Stimulated activated memory B cell treated with anti-CD40 and anti-IgM and Interleukin-4, amounts not matched to agents 10 μg/mL and 1 μg/mL and 100 μg/mL, for 72 hours (primary cell): ENCODE measurements around the gene IQSEC2.

Source experiments
- ATAC-seq: fragments of 150-1000 bp; cut with Tn5 transposase; 2 replicates; pipeline ENCODE4 v1.10.0; 2021
- H3K27ac Mint-ChIP-seq: one replicate; pipeline ENCODE4 v1.8.0; 2022; ENCODE audit warnings: mild to moderate bottlenecking, mixed read lengths
- H3K27me3 Mint-ChIP-seq: one replicate; pipeline ENCODE4 v1.8.0; 2022; ENCODE audit warnings: mixed read lengths
- H3K36me3 Mint-ChIP-seq: one replicate; pipeline ENCODE4 v1.8.0; 2022; ENCODE audit warnings: mixed read lengths
- H3K4me1 Mint-ChIP-seq: one replicate; pipeline ENCODE4 v1.8.0; 2022; ENCODE audit warnings: mixed read lengths
- H3K4me3 Mint-ChIP-seq: one replicate; pipeline ENCODE4 v1.8.0; 2022; ENCODE audit warnings: mild to moderate bottlenecking, moderate library complexity, mixed read lengths
- H3K9me3 Mint-ChIP-seq: one replicate; pipeline ENCODE4 v1.8.0; 2022; ENCODE audit warnings: mixed read lengths

Gene IQSEC2

DNA sequence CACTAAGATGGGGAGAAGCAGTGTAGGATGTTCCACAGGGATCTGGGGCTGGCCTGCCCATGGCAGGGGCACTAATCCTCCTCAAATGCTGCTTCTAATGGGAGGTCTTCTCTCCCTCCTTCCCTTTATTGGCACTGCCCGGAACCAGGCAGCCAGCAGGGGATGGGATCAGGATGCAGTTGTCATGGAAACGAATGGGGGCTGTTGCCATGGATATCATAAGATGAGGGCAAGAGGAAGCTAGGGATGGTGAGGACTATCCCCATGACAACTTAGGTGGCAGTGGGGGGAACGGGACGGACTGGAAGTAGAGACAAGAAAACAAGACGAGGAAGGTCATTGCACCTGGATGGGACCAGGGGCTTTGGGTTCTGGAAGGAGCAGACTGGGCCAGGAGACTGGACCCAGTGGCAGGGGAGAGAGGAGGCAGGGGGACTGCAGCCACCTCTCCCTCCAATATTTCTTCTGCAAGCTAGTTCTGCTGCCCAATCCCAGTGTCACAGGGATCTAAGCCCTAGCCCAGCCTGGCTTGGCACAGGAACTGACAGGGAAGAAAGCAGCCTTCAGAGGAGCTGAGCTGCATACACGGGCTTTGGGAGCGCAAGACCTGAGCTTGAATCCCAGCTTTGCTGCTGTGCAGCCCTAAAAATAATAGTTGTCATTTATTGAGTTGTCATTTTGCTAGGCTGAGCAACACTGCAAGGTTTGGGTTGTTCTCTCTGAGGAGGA, 19.0 kb downstream of the IQSEC2 start:
- Mint-ChIP-seq H3K27ac (no peak overlapping the region), H3K4me3 (no peak overlapping the region), H3K9me3 (no peaks in the 10 kb centered on the region), H3K36me3 (no peaks in the 10 kb centered on the region), H3K4me1 (peaks cover 18% of the 10 kb centered on the region), H3K27me3 (peaks cover 60% of the 10 kb centered on the region)
- ATAC-seq = no peak

DNA sequence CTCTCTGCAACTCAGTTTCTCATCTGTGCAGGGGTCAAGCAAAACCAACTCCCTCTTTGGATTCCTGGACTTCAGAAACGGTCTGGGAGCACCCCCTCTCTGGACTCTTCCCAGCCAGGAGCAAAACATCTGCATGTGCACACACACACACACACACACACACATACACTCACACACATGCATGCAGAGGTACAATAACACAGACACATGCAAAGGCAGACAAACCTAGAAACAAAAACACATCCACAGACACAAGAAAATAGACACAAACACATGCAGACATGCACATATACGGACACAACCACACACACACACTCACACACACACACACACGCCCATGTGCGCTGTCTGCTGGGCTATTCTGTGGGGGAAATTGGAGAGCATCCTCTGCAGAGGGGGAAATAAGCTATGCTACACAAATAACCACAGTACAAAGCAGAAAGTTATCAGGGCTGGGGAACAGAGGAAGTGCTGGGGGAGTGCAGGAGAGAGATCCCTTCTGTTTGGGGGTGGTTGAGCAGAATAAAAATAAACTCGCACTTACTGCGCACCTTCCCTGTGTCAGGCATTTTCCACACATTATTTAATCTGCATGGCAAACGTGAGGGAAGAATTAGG, 19.9 kb downstream of the IQSEC2 start:
- no peak overlapping the region for H3K27ac Mint-ChIP-seq
- no peaks in the 10 kb centered on the region for H3K9me3 Mint-ChIP-seq
- H3K27me3 Mint-ChIP-seq = peaks cover 64% of the 10 kb centered on the region
- no peak for ATAC-seq
- H3K36me3 Mint-ChIP-seq = no peaks in the 10 kb centered on the region
- H3K4me3 Mint-ChIP-seq = no peak overlapping the region
- H3K4me1 Mint-ChIP-seq = peaks cover 18% of the 10 kb centered on the region

DNA sequence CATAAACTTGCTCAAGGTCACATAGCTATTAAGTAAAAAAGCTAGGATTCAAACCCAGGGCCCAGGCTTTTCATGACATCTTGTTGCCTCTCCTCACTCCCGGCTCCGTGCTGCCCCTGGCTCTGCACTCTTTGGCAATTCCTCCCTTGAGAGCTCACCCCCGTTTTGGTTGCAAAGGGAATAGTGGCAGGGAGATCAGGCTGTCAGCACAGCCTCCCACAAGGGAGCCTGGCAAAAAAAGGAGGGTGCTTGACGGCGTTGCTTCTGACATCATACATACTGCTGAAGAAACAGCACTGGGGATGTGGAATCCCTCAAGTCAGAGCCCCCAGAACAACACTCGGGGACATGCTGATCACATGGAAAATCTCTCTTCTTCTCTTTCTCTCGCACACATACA, 20.5 kb downstream of the IQSEC2 start:
- Mint-ChIP-seq H3K27me3 (peaks cover 58% of the 10 kb centered on the region), H3K27ac (no peak overlapping the region)
- no peak for ATAC-seq

DNA sequence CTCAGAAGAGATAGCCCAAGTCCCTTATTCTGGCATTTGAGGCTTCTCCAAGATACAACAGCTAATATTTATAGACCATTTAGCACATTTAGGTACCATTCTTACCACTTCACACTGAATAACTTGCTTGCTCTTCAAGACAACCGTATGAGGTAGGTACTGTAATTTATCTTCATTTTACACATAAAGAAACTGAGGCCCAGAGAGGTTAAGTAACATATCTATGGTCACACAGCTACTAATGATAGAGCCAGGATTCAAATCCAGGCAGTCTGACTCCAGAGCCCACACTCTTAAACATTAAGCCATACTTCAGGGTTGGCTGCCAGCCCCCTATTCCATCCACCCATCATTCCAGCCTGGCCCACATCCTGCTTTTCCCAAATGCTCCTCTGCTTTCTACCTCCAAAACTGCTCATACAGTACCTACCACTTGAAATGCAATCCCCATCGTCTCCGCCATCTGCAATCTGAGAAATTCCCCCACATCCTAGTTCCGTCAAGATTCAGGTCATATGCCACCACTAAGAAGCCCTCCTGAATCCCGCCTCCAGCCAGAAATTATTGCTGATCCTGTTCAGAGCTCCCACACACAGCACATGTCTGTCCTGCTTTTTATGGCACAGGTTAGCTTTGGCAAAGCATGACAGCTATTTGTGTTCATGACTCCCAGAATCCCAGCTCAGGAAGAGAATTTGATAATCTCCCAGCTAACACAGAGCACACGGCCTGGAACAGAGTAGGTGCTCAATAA, 23.5 kb downstream of the IQSEC2 start:
- peaks cover 33% of the 10 kb centered on the region for H3K27me3 Mint-ChIP-seq
- no peak overlapping the region for H3K4me3 Mint-ChIP-seq
- no peak overlapping the region for H3K27ac Mint-ChIP-seq

More for the DNA sequence above, 20.5 kb downstream of the IQSEC2 start:
- peaks cover 18% of the 10 kb centered on the region for H3K4me1 Mint-ChIP-seq
- no peaks in the 10 kb centered on the region for H3K9me3 Mint-ChIP-seq
- no peak overlapping the region for H3K4me3 Mint-ChIP-seq
- H3K36me3 Mint-ChIP-seq = no peaks in the 10 kb centered on the region

DNA sequence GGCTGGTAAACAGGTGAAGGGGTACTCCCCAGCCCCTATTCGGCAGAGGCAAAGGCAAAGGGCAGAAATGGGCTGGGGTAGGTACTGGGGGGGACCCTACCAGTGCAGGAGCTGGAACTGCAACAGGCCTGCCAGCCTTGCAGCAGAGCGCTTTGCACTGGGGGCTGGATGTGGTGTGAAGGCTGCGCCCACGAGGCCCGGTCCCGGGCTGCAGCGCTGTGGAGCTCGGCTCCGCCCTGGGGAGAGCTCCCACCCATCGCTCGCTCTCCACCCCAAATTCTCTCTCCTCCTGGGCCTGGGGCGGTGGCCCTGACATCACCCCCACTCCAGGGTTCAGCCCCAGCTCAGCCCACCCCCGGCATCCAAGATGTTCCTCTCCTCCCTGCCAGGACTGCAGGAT, 24.2 kb downstream of the IQSEC2 start:
- peaks cover 3% of the 10 kb centered on the region for H3K9me3 Mint-ChIP-seq
- no peak overlapping the region for H3K27ac Mint-ChIP-seq
- H3K27me3 Mint-ChIP-seq = peaks cover 27% of the 10 kb centered on the region
- H3K4me1 Mint-ChIP-seq = peaks cover 11% of the 10 kb centered on the region
- H3K36me3 Mint-ChIP-seq = no peaks in the 10 kb centered on the region
- ATAC-seq = no peak
- H3K4me3 Mint-ChIP-seq = no peak overlapping the region

More for the DNA sequence above, 23.5 kb downstream of the IQSEC2 start:
- Mint-ChIP-seq H3K4me1 (peaks cover 12% of the 10 kb centered on the region), H3K36me3 (no peaks in the 10 kb centered on the region), H3K9me3 (peaks cover under 1% of the 10 kb centered on the region)
- no peak for ATAC-seq

DNA sequence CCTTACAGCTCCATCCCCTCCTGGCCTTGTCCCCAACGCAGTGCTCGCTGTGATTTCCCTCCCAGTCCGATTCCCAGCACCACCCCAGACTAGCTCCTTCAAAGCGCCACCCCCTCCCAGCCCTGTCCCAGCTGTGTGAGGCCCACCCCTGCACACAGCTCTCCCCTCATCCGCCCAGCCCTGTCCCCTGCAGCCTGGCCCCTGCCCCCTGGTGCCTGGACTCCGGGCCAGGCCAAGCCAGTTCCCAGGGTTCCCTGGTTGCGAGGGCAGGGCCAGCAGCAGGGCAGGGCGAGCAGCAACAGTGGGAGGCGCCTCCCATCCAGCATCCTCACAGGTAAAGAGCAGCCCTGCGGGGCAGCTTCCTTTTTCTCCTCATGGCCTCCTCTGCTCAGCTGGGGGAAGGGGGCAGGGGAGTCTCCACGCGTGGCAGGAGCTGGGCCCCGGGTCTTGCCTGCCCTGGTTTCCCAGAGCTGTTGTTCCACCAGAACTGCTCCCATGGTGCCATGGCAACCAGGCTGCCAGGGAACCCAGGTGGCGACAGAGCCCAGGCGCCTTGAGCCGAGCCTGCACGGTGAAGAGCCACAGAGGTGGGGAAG, 24.8 kb downstream of the IQSEC2 start:
- no peak overlapping the region for H3K27ac Mint-ChIP-seq
- no peak for ATAC-seq
- H3K9me3 Mint-ChIP-seq = peaks cover 3% of the 10 kb centered on the region
- H3K4me3 Mint-ChIP-seq = no peak overlapping the region
- H3K4me1 Mint-ChIP-seq = peaks cover 5% of the 10 kb centered on the region
- H3K36me3 Mint-ChIP-seq = no peaks in the 10 kb centered on the region
- H3K27me3 Mint-ChIP-seq = peaks cover 21% of the 10 kb centered on the region

DNA sequence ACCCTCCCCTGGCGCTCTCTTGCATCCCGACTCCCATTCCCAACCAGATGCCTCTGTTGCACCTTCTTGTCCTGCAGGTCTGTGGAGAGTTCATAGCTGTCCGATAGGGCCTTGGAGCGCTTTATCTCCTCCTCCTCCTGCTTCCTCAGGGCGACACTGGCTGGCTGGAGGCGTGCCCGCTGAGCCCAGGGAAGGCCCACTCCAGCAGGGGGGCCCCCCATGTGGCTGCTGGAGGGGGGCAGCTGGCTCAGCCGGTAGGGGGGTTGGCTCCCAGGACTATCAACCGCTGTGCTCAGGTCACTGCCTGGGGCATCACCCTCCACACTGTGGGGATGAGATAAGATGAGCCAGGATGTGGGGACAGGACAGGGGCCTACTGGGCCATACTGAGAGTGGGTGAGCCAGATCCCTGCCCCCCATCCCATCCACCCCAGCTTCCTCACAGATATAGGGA, 25.6 kb downstream of the IQSEC2 start:
- peaks cover 3% of the 10 kb centered on the region for H3K9me3 Mint-ChIP-seq
- no peak overlapping the region for H3K27ac Mint-ChIP-seq
- no peaks in the 10 kb centered on the region for H3K36me3 Mint-ChIP-seq
- H3K27me3 Mint-ChIP-seq = peaks cover 16% of the 10 kb centered on the region
- ATAC-seq = no peak
- H3K4me3 Mint-ChIP-seq = no peak overlapping the region
- H3K4me1 Mint-ChIP-seq = no peaks in the 10 kb centered on the region

DNA sequence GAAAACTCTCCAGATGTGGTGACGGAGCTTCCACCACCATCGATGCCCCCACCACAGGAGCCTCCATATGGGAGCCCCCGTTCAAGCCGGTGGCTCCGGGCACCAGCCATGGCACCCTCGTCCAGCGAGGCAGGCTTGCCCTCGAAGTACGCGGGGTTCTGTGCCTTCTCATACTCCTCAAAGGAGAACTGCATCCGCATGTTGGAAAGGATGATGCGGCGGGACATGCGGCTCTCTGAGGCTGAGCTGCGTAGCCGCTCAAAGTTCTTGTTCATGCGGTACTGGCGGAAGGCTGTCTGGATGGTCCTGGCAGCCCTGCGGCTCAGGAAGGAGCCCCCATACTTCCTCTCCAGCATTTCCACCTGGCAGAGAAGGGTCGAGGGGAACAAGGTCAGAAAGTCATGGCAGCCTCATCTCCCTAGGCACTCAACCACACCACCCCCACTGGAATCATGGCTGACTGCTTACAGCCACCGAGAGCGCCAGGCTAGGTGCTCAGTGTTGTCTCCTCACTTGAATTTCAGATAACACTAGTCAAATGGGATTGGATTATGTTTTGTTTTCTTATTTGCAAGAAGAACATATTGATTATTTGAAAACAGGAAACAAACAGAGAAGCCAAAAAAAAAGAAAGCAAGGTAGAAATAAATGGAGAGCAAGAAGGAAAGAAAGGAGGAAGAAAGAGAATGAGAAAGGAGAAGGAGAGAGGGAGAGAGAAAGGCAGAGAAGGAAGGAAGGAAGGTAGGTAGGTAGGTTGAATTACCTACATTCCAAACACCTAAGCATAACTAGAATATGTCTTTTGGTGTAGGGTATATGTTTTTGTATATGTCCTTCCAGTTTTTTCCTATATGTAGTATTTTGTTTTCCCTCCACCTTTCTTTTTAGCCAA, 26.6 kb downstream of the IQSEC2 start:
- Mint-ChIP-seq H3K27me3 (peaks cover 16% of the 10 kb centered on the region), H3K9me3 (peaks cover 3% of the 10 kb centered on the region), H3K4me3 (no peak overlapping the region), H3K27ac (no peak overlapping the region), H3K36me3 (no peaks in the 10 kb centered on the region), H3K4me1 (no peaks in the 10 kb centered on the region)
- no peak for ATAC-seq

DNA sequence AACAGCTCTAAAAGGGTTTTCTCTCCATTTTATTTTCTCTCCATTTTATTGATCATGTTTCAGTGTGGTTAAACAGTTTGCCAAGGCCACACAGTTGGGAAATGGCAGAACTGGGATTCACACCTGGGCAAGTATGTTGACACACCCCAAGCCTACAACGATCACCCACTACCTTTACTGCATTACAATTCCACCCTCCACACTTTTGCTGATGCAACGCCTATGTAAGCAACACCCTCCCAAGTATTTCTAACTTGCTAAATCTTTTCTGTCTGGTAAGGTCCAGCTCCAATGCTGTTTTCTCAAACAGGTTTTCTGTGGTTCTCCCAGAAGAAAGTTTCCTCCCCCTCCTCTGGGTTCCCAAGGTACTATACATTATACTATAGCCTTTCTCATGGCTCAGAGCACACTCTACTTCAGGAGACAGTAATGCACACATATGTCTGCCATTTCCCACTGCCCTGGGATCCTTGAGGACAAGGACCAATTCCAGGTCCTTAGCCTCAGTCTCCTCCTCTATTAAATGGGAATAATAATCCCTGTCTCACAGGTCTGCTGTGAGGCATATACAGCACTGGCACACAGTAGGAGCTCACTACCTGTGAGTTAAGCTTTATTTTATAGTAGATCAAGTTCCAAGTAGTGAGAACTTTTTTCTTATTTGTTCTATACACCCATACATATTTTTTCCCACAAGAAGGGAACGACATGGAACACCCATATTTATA, 27.9 kb downstream of the IQSEC2 start:
- Mint-ChIP-seq H3K36me3 (no peaks in the 10 kb centered on the region), H3K4me3 (no peak overlapping the region), H3K4me1 (no peaks in the 10 kb centered on the region), H3K27me3 (peaks cover 16% of the 10 kb centered on the region), H3K27ac (no peak overlapping the region), H3K9me3 (peaks cover 3% of the 10 kb centered on the region)
- no peak for ATAC-seq

DNA sequence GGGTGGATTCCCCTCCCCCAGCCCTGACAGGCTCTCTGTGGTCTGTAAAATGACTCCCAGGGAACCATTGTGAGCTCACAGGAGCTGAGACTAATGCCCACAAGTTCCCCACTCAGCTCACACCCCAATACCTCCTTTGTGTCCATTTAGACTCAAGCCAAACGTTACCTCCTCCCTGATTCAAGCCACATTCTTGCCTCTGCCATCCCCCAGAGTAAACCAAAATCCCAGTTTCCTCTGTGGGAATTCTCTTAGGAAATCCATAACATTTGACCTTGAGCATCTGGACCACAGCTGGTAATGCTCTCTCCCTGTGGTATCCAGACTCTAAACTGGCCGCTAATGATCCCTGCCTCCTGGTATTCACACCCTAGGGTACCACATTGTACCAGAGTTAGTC, 30.1 kb downstream of the IQSEC2 start:
- Mint-ChIP-seq H3K36me3 (no peaks in the 10 kb centered on the region), H3K4me1 (no peaks in the 10 kb centered on the region)
- no peak for ATAC-seq

DNA sequence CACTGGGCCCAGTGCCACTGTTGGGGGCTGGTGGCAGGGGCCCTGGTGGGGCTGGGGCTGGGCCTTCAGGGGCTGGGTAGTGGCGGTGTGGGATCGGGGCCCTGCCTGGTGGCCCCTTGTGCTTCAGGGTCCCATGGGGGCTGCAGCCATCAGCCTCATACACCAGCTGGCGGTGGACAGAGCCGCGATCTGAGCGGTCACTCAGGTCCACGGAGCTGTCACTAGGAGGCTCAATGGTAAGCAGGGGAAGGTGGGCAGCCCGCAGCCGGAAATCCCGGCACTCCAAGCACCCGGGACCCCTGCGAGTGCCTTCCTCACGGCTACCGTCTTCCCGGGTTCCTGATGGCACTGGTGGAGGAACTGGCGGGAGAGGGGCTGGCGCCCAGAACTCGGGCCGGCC, 30.8 kb downstream of the IQSEC2 start:
- no peaks in the 10 kb centered on the region for H3K36me3 Mint-ChIP-seq
- H3K27ac Mint-ChIP-seq = no peak overlapping the region
- H3K4me3 Mint-ChIP-seq = no peak overlapping the region
- no peaks in the 10 kb centered on the region for H3K27me3 Mint-ChIP-seq
- peaks cover 3% of the 10 kb centered on the region for H3K9me3 Mint-ChIP-seq
- H3K4me1 Mint-ChIP-seq = no peaks in the 10 kb centered on the region
- ATAC-seq = no peak

More for the DNA sequence above, 30.1 kb downstream of the IQSEC2 start:
- H3K27me3 Mint-ChIP-seq = no peaks in the 10 kb centered on the region
- peaks cover 3% of the 10 kb centered on the region for H3K9me3 Mint-ChIP-seq
- no peak overlapping the region for H3K27ac Mint-ChIP-seq
- H3K4me3 Mint-ChIP-seq = no peak overlapping the region

DNA sequence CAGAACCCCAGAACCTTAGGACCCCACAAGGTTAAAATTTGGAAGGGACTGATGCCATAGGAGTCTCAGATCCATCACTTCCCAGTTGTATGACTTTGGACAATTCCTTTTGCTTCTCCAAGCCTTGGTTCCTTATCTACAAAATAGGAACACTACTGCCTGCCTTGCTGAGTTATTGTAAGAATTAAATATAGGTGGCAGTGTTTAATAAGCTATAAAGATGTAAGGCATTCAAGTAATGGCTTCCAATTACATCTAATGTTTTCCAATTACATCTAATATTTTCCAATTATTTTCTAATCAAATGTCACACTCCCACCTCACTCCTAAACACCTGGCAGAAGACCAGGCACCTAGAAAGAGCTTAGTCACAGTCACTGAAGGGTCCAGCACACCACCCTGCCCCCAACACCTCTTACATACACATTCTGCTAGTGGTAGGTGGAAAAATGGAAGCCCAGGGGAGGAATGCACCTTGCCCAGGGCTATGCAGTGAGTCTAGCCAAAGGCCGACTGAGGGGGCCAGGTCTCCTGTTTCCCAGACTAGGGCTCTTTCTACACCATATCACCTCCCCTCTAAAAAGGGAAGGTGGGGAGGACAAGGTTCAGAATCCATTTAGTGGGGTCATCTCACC, 31.9 kb downstream of the IQSEC2 start:
- ATAC-seq = no peak
- Mint-ChIP-seq H3K4me1 (no peaks in the 10 kb centered on the region), H3K9me3 (peaks cover 3% of the 10 kb centered on the region), H3K4me3 (no peak overlapping the region), H3K27ac (no peak overlapping the region), H3K27me3 (no peaks in the 10 kb centered on the region), H3K36me3 (no peaks in the 10 kb centered on the region)

DNA sequence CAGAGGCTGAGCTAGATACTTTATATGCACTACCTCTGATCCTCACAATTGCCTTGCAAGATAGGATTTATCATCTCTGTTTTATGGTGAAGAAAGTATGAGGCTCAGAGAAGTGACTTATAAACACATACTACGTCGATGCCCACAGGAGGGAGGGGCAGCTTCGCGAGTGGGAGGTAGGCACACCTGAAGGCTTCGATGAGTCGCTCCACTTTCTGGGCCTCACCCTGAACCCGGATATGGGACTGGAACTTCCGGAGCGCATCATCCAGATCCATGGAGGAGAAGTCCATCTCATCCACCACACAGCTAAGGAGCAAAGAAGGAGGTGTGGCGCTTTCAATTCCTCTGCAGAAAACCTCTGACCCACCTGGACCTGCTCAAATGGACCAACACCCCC, 33.5 kb downstream of the IQSEC2 start:
- no peaks in the 10 kb centered on the region for H3K4me1 Mint-ChIP-seq
- H3K36me3 Mint-ChIP-seq = no peaks in the 10 kb centered on the region
- H3K27ac Mint-ChIP-seq = no peak overlapping the region
- ATAC-seq = no peak
- H3K4me3 Mint-ChIP-seq = no peak overlapping the region
- no peaks in the 10 kb centered on the region for H3K27me3 Mint-ChIP-seq
- peaks cover 3% of the 10 kb centered on the region for H3K9me3 Mint-ChIP-seq

DNA sequence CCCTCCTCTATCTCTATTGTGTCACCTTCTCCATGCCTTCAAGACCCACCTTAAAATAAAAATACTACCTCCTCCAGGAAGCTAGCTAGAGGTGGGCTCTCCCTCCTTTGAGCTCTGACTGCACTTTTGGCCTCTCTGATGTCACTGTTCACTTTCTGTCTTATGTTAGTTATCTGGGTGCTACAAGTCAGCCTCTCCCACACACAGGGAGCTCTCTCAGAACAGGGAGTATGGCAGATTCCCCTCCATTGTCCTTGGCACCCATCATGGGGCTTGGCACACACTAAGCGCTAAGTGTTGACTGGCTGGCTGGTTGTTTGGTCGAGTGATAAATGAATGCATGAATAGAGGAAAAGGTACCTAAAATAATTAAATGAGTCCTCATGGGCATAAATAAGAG, 35.2 kb downstream of the IQSEC2 start:
- Mint-ChIP-seq H3K36me3 (no peaks in the 10 kb centered on the region), H3K27me3 (no peaks in the 10 kb centered on the region), H3K4me3 (no peak overlapping the region), H3K4me1 (no peaks in the 10 kb centered on the region), H3K27ac (no peak overlapping the region), H3K9me3 (no peaks in the 10 kb centered on the region)
- no peak for ATAC-seq
